ENCODE measurements around the gene SCAMP4. TPM values are rescaled to one million over a fixed set of nuclear protein-coding genes. Genes with fewer than 3 reads are reported as not detected.
A peak's percentile ranks its signal among the peaks of the same experiment; 100 is the strongest.

The SCAMP4 gene
- total and polyA plus RNA-seq, 2 of the 13 experiments (the other 11 are each of a cell fraction or from before 2014, with no cell fraction given): 10.7 to 13.7 TPM

DNA sequence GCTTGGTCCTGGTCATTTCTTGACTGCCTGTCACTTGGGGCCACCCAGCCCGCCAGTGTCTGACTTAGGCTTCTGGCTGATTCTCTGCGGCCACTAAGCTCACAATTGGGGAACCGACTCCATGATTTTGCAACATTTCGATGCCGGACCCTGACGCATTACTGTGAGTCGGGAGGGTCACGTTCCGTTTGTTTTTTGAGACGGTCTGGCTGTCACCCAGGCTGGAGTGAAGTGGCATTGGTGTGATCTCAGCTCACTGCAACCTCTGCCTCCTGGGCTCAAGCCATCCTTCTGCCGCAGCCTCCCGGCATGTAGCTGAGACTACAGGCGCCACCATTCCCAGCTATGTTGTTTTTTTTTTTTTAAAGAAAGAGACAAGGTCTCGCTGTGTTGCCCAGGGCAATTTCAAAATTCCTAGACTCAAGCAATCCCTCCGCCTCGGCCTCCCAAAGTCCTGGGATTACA is 3.2 kb upstream of the SCAMP4 start (continued):
- TF ChIP-seq, protein P1, sequence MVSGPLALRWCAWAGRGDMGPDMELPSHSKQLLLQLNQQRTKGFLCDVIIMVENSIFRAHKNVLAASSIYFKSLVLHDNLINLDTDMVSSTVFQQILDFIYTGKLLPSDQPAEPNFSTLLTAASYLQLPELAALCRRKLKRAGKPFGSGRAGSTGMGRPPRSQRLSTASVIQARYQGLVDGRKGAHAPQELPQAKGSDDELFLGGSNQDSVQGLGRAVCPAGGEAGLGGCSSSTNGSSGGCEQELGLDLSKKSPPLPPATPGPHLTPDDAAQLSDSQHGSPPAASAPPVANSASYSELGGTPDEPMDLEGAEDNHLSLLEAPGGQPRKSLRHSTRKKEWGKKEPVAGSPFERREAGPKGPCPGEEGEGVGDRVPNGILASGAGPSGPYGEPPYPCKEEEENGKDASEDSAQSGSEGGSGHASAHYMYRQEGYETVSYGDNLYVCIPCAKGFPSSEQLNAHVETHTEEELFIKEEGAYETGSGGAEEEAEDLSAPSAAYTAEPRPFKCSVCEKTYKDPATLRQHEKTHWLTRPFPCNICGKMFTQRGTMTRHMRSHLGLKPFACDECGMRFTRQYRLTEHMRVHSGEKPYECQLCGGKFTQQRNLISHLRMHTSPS (CRISPR knock-in tag; IDR thresholded peaks at IDR 0.05; ENCODE audit: low read depth): no peak
- TF ChIP-seq HOXD1 (CRISPR knock-in tag; IDR thresholded peaks at IDR 0.05) (no peak), REPIN1 (CRISPR knock-in tag; IDR thresholded peaks at IDR 0.05; ENCODE audit: borderline replicate concordance, low read depth) (no peak), GATAD1 (CRISPR knock-in tag; IDR thresholded peaks at IDR 0.05) (peak; percentile 14; the same call in 1 of the 2 replicates), ZNF333 (CRISPR knock-in tag; IDR thresholded peaks at IDR 0.05; ENCODE audit: borderline replicate concordance) (no peak), LCORL (IDR thresholded peaks at IDR 0.05) (no peak), LCORL (CRISPR knock-in tag; IDR thresholded peaks at IDR 0.05) (peak; percentile 40; the same call in 1 of the 2 replicates), ZFP36L1 (CRISPR knock-in tag; IDR thresholded peaks at IDR 0.05) (no peak), FOSL2 (CRISPR knock-in tag; IDR thresholded peaks at IDR 0.05) (peak; percentile 40), ETV6 (CRISPR knock-in tag; conservative IDR thresholded peaks at IDR 0.05) (no peak), GATAD2A (CRISPR knock-in tag; IDR thresholded peaks at IDR 0.05) (peak; percentile 32; the same call in 1 of the 2 replicates), MTA1 (CRISPR knock-in tag; IDR thresholded peaks at IDR 0.05; ENCODE audit: borderline replicate concordance) (peak; percentile 48; the same call in 1 of the 2 replicates), ZSCAN25 (CRISPR knock-in tag; IDR thresholded peaks at IDR 0.05) (peak; percentile 63; the same call in 1 of the 2 replicates)
- TF ChIP-seq, protein P2, sequence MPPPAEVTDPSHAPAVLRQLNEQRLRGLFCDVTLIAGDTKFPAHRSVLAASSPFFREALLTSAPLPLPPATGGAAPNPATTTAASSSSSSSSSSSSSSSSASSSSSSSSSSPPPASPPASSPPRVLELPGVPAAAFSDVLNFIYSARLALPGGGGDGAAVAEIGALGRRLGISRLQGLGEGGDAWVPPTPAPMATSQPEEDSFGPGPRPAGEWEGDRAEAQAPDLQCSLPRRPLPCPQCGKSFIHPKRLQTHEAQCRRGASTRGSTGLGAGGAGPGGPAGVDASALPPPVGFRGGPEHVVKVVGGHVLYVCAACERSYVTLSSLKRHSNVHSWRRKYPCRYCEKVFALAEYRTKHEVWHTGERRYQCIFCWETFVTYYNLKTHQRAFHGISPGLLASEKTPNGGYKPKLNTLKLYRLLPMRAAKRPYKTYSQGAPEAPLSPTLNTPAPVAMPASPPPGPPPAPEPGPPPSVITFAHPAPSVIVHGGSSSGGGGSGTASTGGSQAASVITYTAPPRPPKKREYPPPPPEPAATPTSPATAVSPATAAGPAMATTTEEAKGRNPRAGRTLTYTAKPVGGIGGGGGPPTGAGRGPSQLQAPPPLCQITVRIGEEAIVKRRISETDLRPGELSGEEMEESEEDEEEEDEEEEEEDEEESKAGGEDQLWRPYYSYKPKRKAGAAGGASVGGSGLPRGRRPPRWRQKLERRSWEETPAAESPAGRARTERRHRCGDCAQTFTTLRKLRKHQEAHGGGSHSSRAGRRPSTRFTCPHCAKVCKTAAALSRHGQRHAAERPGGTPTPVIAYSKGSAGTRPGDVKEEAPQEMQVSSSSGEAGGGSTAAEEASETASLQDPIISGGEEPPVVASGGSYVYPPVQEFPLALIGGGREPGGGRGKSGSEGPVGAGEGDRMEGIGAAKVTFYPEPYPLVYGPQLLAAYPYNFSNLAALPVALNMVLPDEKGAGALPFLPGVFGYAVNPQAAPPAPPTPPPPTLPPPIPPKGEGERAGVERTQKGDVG (CRISPR knock-in tag; IDR thresholded peaks at IDR 0.05; ENCODE audit: borderline replicate concordance): no peak
- TF ChIP-seq, protein P3, sequence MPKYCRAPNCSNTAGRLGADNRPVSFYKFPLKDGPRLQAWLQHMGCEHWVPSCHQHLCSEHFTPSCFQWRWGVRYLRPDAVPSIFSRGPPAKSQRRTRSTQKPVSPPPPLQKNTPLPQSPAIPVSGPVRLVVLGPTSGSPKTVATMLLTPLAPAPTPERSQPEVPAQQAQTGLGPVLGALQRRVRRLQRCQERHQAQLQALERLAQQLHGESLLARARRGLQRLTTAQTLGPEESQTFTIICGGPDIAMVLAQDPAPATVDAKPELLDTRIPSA (CRISPR knock-in tag; IDR thresholded peaks at IDR 0.05; ENCODE audit: borderline replicate concordance): no peak
- TF ChIP-seq, protein P4, sequence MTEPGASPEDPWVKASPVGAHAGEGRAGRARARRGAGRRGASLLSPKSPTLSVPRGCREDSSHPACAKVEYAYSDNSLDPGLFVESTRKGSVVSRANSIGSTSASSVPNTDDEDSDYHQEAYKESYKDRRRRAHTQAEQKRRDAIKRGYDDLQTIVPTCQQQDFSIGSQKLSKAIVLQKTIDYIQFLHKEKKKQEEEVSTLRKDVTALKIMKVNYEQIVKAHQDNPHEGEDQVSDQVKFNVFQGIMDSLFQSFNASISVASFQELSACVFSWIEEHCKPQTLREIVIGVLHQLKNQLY (CRISPR knock-in tag; IDR thresholded peaks at IDR 0.05): no peak
- TF ChIP-seq, protein P5, sequence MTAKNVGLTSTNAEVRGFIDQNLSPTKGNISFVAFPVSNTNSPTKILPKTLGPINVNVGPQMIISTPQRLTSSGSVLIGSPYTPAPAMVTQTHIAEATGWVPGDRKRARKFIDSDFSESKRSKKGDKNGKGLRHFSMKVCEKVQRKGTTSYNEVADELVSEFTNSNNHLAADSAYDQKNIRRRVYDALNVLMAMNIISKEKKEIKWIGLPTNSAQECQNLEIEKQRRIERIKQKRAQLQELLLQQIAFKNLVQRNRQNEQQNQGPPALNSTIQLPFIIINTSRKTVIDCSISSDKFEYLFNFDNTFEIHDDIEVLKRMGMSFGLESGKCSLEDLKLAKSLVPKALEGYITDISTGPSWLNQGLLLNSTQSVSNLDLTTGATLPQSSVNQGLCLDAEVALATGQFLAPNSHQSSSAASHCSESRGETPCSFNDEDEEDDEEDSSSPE (CRISPR knock-in tag; IDR thresholded peaks at IDR 0.05): peak; percentile 31; the same call in 1 of the 2 replicates
- TF ChIP-seq, protein P6, sequence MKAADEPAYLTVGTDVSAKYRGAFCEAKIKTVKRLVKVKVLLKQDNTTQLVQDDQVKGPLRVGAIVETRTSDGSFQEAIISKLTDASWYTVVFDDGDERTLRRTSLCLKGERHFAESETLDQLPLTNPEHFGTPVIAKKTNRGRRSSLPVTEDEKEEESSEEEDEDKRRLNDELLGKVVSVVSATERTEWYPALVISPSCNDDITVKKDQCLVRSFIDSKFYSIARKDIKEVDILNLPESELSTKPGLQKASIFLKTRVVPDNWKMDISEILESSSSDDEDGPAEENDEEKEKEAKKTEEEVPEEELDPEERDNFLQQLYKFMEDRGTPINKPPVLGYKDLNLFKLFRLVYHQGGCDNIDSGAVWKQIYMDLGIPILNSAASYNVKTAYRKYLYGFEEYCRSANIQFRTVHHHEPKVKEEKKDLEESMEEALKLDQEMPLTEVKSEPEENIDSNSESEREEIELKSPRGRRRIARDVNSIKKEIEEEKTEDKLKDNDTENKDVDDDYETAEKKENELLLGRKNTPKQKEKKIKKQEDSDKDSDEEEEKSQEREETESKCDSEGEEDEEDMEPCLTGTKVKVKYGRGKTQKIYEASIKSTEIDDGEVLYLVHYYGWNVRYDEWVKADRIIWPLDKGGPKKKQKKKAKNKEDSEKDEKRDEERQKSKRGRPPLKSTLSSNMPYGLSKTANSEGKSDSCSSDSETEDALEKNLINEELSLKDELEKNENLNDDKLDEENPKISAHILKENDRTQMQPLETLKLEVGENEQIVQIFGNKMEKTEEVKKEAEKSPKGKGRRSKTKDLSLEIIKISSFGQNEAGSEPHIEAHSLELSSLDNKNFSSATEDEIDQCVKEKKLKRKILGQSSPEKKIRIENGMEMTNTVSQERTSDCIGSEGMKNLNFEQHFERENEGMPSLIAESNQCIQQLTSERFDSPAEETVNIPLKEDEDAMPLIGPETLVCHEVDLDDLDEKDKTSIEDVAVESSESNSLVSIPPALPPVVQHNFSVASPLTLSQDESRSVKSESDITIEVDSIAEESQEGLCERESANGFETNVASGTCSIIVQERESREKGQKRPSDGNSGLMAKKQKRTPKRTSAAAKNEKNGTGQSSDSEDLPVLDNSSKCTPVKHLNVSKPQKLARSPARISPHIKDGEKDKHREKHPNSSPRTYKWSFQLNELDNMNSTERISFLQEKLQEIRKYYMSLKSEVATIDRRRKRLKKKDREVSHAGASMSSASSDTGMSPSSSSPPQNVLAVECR (CRISPR knock-in tag; IDR thresholded peaks at IDR 0.05; ENCODE audit: borderline replicate concordance): peak; percentile 51; the same call in 1 of the 2 replicates

Measured in HepG2 (cell line).